Measurements from ENCODE around the gene DAPK2.

DAPK2 gene

DNA sequence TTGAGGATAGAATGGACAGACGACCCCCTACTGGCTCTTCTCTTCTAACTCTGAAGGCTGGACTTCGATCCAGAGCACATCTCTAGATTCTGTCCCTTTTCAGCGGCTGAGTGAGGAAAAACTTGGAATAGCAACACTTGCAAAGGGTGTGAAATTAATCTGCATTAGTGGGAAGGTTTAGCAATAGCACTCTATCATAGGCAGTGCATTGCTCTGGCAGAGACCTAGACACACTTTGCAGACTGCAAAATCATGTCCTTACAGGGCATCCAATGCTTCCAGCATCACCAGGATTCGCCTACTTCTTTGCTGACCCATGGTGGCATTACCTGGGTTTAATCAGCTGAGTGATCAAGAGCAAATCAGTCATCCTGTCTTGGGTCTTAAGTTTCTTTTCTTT lies 43.1 kb downstream of the DAPK2 start:
- H3K9me3 ChIP-seq (ENCODE audit: control insufficient read depth, low read depth, low read length) = no peaks in the 10 kb centered on the region
- no peak overlapping the region for H3K4me3 ChIP-seq (ENCODE audit: low read length)
- no peaks in the 10 kb centered on the region for H3K36me3 ChIP-seq (ENCODE audit: control insufficient read depth, low read depth, low read length)
- no peak overlapping the region for H3K9ac ChIP-seq (ENCODE audit: low read length)
- H3K27ac ChIP-seq (ENCODE audit: low read length) = no peak overlapping the region
- no peaks in the 10 kb centered on the region for H3K27me3 ChIP-seq (ENCODE audit: control insufficient read depth, insufficient read depth, low read length)
- no peaks in the 10 kb centered on the region for H3K4me1 ChIP-seq (ENCODE audit: control insufficient read depth, low read depth, low read length)

DNA sequence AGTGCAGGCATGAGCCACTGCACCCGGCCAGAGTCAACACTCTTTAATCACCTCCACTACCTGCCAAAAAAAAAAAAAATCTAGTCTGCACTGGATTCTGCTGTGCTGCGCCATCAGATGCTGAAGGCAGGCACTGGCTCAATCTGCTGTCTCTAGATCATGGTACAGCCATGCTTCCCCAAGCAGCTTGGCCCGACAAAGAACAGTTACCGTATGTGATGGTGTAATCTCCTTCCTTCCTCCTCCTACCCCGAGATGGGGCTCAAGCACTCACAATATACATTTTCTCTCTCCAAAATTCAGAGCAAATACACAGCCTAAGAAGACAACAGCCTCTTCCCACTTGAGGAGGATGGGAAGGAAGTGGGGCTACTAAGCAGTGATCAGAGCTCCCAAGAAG lies 45.1 kb downstream of the DAPK2 start:
- Histone ChIP-seq H3K27ac (ENCODE audit: low read length) (no peak overlapping the region), H3K9ac (ENCODE audit: low read length) (no peak overlapping the region), H3K4me1 (ENCODE audit: control insufficient read depth, low read depth, low read length) (no peaks in the 10 kb centered on the region), H3K4me3 (ENCODE audit: low read length) (no peak overlapping the region), H3K9me3 (ENCODE audit: control insufficient read depth, low read depth, low read length) (no peaks in the 10 kb centered on the region), H3K27me3 (ENCODE audit: control insufficient read depth, insufficient read depth, low read length) (no peaks in the 10 kb centered on the region), H3K36me3 (ENCODE audit: control insufficient read depth, low read depth, low read length) (no peaks in the 10 kb centered on the region)

DNA sequence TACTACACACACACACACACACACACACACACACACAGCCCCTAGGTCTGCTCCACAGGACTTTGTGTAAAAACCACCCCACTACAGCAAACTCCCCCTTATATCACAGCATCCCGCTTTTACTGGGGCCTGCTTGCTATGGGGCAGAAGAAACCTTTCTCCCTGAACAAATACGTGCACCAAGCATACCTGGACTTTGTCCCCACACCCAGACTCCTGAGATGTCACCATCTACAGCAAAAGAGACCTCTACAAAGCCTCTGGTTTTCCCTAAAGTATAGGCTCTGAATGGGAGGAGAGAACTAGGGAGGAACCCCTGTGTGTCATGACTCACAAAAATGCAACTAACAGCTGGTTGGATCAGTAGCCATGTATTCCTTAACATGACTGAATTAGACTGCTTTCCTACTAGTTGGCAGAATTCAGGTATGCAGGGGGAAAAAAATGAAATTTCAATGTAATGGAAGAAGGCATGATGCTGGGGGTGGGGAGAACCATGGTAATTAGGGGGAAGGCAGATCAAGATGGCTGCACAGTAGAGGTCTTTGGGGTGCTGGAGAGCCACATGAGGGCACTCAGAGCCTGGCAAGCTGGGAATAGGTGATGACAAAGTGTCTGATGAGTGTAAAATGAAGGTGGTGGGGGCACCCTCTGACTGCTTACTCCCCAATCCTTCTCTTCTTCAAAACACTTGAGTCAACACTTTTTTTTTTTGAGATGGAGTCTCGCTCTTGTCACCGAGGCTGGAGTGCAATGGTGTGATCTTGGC lies 45.9 kb downstream of the DAPK2 start:
- no peak overlapping the region for H3K27ac ChIP-seq (ENCODE audit: low read length)
- H3K27me3 ChIP-seq (ENCODE audit: control insufficient read depth, insufficient read depth, low read length) = no peaks in the 10 kb centered on the region
- H3K4me3 ChIP-seq (ENCODE audit: low read length) = no peak overlapping the region
- no peaks in the 10 kb centered on the region for H3K9me3 ChIP-seq (ENCODE audit: control insufficient read depth, low read depth, low read length)
- H3K36me3 ChIP-seq (ENCODE audit: control insufficient read depth, low read depth, low read length) = no peaks in the 10 kb centered on the region
- H3K9ac ChIP-seq (ENCODE audit: low read length) = no peak overlapping the region
- H3K4me1 ChIP-seq (ENCODE audit: control insufficient read depth, low read depth, low read length) = no peaks in the 10 kb centered on the region

DNA sequence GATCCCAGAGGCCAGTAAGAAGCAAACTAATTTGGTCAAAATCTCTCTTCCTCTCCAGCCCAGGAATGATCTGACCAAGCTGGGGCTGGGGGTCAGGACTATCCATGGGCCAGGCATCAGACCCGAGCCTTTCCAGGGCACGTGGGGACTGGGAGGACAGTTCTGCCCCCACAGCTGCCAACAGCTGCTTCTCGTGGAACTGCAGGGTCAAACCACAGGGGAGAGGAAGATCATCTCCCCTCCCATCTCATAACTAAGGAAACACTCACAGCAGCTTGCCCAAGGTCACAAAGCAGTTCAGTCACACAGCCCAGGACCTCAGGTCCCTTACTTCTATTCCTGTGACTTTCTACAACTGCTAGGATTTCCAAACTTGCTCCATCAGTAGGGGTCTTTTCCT lies 47.1 kb downstream of the DAPK2 start:
- Histone ChIP-seq H3K9me3 (ENCODE audit: control insufficient read depth, low read depth, low read length) (no peaks in the 10 kb centered on the region), H3K4me1 (ENCODE audit: control insufficient read depth, low read depth, low read length) (no peaks in the 10 kb centered on the region), H3K4me3 (ENCODE audit: low read length) (no peak overlapping the region), H3K27me3 (ENCODE audit: control insufficient read depth, insufficient read depth, low read length) (no peaks in the 10 kb centered on the region), H3K9ac (ENCODE audit: low read length) (no peak overlapping the region), H3K27ac (ENCODE audit: low read length) (no peak overlapping the region), H3K36me3 (ENCODE audit: control insufficient read depth, low read depth, low read length) (no peaks in the 10 kb centered on the region)

DNA sequence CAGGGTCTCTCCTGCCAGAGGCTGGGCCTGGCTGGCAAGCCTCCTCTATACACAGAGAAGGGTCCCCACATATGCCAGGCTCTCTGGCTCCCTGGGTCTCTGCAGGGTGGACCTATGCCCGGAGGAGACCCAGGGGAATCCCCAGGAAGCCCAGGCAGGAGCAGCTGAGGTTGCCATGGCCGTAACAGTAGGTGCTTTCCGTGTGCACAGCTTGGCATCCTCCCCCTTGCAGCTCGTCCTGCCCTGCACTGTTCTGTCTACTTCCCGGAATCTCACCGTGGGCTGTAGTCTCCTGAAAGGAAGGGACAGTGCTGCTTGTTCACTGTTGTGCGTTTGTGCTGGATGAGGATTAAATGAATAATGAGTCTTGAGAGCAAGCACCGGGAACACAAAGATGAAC lies 47.8 kb downstream of the DAPK2 start:
- Histone ChIP-seq H3K36me3 (ENCODE audit: control insufficient read depth, low read depth, low read length) (no peaks in the 10 kb centered on the region), H3K27me3 (ENCODE audit: control insufficient read depth, insufficient read depth, low read length) (no peaks in the 10 kb centered on the region), H3K9ac (ENCODE audit: low read length) (no peak overlapping the region), H3K27ac (ENCODE audit: low read length) (no peak overlapping the region), H3K4me3 (ENCODE audit: low read length) (no peak overlapping the region), H3K9me3 (ENCODE audit: control insufficient read depth, low read depth, low read length) (no peaks in the 10 kb centered on the region), H3K4me1 (ENCODE audit: control insufficient read depth, low read depth, low read length) (no peaks in the 10 kb centered on the region)

- H3K4me1 ChIP-seq (ENCODE audit: control insufficient read depth, low read depth, low read length) = no peaks in the 10 kb centered on the region
- H3K36me3 ChIP-seq (ENCODE audit: control insufficient read depth, low read depth, low read length) = no peaks in the 10 kb centered on the region
- H3K27ac ChIP-seq (ENCODE audit: low read length) = no peak overlapping the region
- no peaks in the 10 kb centered on the region for H3K9me3 ChIP-seq (ENCODE audit: control insufficient read depth, low read depth, low read length)
- H3K4me3 ChIP-seq (ENCODE audit: low read length) = no peak overlapping the region
- H3K9ac ChIP-seq (ENCODE audit: low read length) = no peak overlapping the region
- H3K27me3 ChIP-seq (ENCODE audit: control insufficient read depth, insufficient read depth, low read length) = no peaks in the 10 kb centered on the region
Measured at GRCh38 chr15:63997715-63998442, 48.4 kb downstream of the DAPK2 start.

DNA sequence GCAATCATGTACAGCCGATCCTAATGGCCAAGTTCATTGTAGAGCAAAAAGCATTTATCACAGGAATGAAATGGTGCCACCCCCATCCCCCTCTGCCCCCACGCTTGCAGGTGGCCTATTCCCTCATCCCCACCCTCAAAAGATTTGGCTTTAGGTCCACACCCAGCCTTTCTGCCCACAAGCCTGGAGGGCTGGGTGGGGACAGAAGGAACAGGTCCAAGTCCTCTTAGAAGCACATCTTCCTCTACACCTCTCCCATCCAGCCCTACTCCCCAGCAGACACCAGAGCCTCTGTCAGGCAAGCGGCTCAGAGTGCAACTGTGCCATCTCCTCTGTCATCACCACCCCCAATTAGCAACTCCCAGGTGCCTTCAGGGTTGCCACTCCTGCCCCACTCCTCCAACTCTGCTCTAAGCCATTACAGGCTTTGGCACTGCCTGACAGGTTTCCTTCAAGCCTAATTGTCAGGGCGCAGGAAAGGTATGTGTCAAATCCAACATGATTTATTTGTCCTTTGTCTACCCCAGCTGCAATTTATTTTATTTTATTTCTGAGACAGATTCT lies 49.4 kb downstream of the DAPK2 start:
- H3K9ac ChIP-seq (ENCODE audit: low read length) = no peak overlapping the region
- H3K9me3 ChIP-seq (ENCODE audit: control insufficient read depth, low read depth, low read length) = no peaks in the 10 kb centered on the region

DNA sequence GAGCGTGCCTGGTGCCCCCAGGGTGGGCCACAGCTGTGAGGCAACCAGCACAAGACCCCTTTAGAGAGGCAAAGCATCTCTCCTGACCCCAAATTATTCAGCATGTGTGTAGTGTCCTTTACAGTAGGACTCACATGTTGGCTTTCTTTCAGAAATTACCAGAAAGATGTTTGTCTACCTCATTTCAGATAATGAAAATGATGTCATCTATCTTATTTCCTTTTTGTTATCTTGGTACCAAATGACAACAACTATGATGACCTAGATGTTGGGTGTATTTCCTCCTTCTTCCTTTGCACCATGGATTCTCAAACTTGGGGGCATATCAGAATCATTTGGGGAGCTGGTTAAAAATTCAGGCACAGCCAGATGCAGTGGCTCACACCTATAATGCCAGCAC lies 50.5 kb downstream of the DAPK2 start:
- H3K9me3 ChIP-seq (ENCODE audit: control insufficient read depth, low read depth, low read length) = no peaks in the 10 kb centered on the region
- H3K4me1 ChIP-seq (ENCODE audit: control insufficient read depth, low read depth, low read length) = no peaks in the 10 kb centered on the region
- no peak overlapping the region for H3K27ac ChIP-seq (ENCODE audit: low read length)
- no peaks in the 10 kb centered on the region for H3K36me3 ChIP-seq (ENCODE audit: control insufficient read depth, low read depth, low read length)
- H3K9ac ChIP-seq (ENCODE audit: low read length) = no peak overlapping the region
- no peak overlapping the region for H3K4me3 ChIP-seq (ENCODE audit: low read length)
- H3K27me3 ChIP-seq (ENCODE audit: control insufficient read depth, insufficient read depth, low read length) = no peaks in the 10 kb centered on the region

More for the DNA sequence above, 49.4 kb downstream of the DAPK2 start:
- Histone ChIP-seq H3K27ac (ENCODE audit: low read length) (no peak overlapping the region), H3K4me1 (ENCODE audit: control insufficient read depth, low read depth, low read length) (no peaks in the 10 kb centered on the region), H3K27me3 (ENCODE audit: control insufficient read depth, insufficient read depth, low read length) (no peaks in the 10 kb centered on the region), H3K36me3 (ENCODE audit: control insufficient read depth, low read depth, low read length) (no peaks in the 10 kb centered on the region), H3K4me3 (ENCODE audit: low read length) (no peak overlapping the region)

GRCh38 chr15:63994073-63994600 lies 52.1 kb downstream of the DAPK2 start:
- Histone ChIP-seq H3K9ac (ENCODE audit: low read length) (no peak overlapping the region), H3K4me3 (ENCODE audit: low read length) (no peak overlapping the region), H3K36me3 (ENCODE audit: control insufficient read depth, low read depth, low read length) (no peaks in the 10 kb centered on the region), H3K4me1 (ENCODE audit: control insufficient read depth, low read depth, low read length) (no peaks in the 10 kb centered on the region), H3K9me3 (ENCODE audit: control insufficient read depth, low read depth, low read length) (no peaks in the 10 kb centered on the region), H3K27ac (ENCODE audit: low read length) (no peak overlapping the region), H3K27me3 (ENCODE audit: control insufficient read depth, insufficient read depth, low read length) (no peaks in the 10 kb centered on the region)

GRCh38 chr15:63992300-63992699 lies 54.0 kb downstream of the DAPK2 start:
- H3K4me3 ChIP-seq (ENCODE audit: low read length) = no peak overlapping the region
- no peaks in the 10 kb centered on the region for H3K4me1 ChIP-seq (ENCODE audit: control insufficient read depth, low read depth, low read length)
- no peaks in the 10 kb centered on the region for H3K27me3 ChIP-seq (ENCODE audit: control insufficient read depth, insufficient read depth, low read length)
- no peak overlapping the region for H3K27ac ChIP-seq (ENCODE audit: low read length)
- H3K9ac ChIP-seq (ENCODE audit: low read length) = no peak overlapping the region
- H3K9me3 ChIP-seq (ENCODE audit: control insufficient read depth, low read depth, low read length) = no peaks in the 10 kb centered on the region
- no peaks in the 10 kb centered on the region for H3K36me3 ChIP-seq (ENCODE audit: control insufficient read depth, low read depth, low read length)

- Histone ChIP-seq H3K9ac (ENCODE audit: low read length) (no peak overlapping the region), H3K27me3 (ENCODE audit: control insufficient read depth, insufficient read depth, low read length) (no peaks in the 10 kb centered on the region), H3K4me3 (ENCODE audit: low read length) (no peak overlapping the region), H3K4me1 (ENCODE audit: control insufficient read depth, low read depth, low read length) (no peaks in the 10 kb centered on the region), H3K36me3 (ENCODE audit: control insufficient read depth, low read depth, low read length) (no peaks in the 10 kb centered on the region), H3K9me3 (ENCODE audit: control insufficient read depth, low read depth, low read length) (no peaks in the 10 kb centered on the region), H3K27ac (ENCODE audit: low read length) (no peak overlapping the region)
Measured at GRCh38 chr15:63991706-63992105, 54.6 kb downstream of the DAPK2 start.

All from iPS-18a (cell line).